HG03575 (cell line): Measurements from ENCODE around the gene SPRR1A.
"Not testable (repeated sequence)": the region's sequence is repeated elsewhere in the genome, so short reads cannot be mapped to it uniquely, and the experiment has no call there.

Experiments used
- ATAC-seq: cut with Tn5 transposase; IDR thresholded peaks from one replicate; pipeline ENCODE4 v1.9.1; 2021; ENCODE audit not compliant: unreplicated experiment, insufficient number of reproducible peaks, low FRiP score; ENCODE audit errors: extremely low read depth

SPRR1A gene

DNA sequence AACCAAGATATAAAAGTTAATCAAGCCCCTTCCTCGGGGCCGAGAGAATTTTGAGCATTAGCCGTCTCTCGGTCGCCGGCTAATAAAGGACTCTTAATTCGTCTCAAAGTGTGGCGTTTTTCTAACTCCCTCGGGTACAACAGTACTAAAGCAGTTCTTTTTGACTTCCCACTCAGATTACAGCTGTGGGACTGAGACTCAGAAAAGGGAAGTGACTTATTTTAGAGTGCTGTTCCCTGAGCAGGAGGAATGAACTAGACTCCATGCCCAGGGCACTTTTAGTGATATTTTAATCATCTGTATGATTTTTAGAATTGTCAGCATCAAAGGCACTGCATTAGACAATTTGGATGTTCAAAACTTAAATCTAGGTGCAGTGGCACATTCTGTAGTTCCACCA lies 38.5 kb downstream of the SPRR1A start:
- ATAC-seq = not testable (repeated sequence)

DNA sequence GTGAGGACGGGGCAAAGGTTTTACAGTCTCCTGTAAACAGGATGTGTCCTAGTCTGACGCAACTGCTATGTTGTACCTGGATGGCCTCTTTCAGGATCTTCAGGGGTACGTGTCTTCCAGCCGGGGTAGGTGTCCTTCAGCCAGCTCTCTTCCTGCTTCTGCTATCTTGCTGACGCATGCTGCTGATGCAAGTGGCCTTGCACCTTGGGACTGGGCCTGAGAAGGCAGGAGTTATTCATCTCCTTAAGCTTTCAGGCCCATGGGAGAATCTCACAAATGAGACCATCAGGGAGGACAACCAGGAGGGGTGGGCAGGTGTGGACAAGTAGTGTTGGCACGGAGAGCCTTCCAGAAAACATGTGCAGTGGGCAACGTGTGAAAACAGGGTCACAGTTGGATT lies 39.2 kb downstream of the SPRR1A start:
- ATAC-seq = no peak

DNA sequence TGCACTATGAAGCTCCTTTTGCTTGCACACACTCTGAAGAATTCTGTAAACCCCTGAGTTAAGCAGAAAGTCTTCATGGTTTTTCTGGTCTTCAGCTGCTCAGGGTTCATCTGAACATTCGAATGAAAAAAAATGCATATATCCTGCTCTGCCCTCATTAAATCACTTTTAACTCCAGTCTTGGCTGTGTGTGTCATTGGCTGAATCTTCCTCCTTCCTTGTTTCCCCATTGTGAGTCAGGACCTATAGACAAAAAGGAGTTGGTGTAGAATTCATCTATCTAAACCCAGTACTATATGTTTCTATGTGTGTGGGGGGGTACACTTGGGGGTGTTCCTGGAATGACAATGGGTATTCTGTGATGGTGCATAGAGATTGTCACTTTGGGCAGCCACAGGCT lies 40.5 kb downstream of the SPRR1A start:
- ATAC-seq = no peak

- ATAC-seq = no peak
Observed at GRCh38 chr1:153025797-153026196, 41.9 kb downstream of the SPRR1A start.

- ATAC-seq = no peak
Observed at GRCh38 chr1:153028766-153029165, 44.9 kb downstream of the SPRR1A start.

- ATAC-seq = no peak
Observed at GRCh38 chr1:153030895-153031294, 47.0 kb downstream of the SPRR1A start, which contains the start of gene SPRR1B. TSS of gene SPRR1B (plus strand) at chr1:153031203. CDS start at chr1:153032346, 1,143 bp downstream.

GRCh38 chr1:153032073-153032472 lies 48.2 kb downstream of the SPRR1A start:
- ATAC-seq = no peak

- ATAC-seq = no peak
Observed at GRCh38 chr1:153032677-153033308, 48.9 kb downstream of the SPRR1A start.

GRCh38 chr1:153035211-153035610 lies 51.3 kb downstream of the SPRR1A start:
- no peak for ATAC-seq
